Camera-type eye (tissue), 1 donor: ENCODE results near the gene FOXS1. TPM values are rescaled to one million over a fixed set of nuclear protein-coding genes. Genes with fewer than 3 reads are reported as not detected.

Experiments used
- total RNA-seq: library from RNA; depleted of rRNA; stranded (reverse); fragments of >200 nt; gene quantifications from one replicate; pipeline ENCODE4 v1.2.3, GENCODE V29; 2014

The FOXS1 gene
- total RNA-seq = 2.3 TPM

GRCh38 chr20:31845300-31845863 lies at the start of gene FOXS1:
FOXS1 (minus strand) TSS chr20:31845604; CDS start chr20:31845542, 62 bp downstream.

GRCh38 chr20:31869942-31870725 lies 24.7 kb upstream of the FOXS1 start, which contains the start of the genes DUSP15 and TTLL9:
DUSP15 (minus strand) TSS chr20:31870527; CDS start chr20:31870337, 190 bp downstream.
TTLL9 (plus strand) TSS chr20:31870634; CDS start chr20:31871127, 493 bp downstream.

GRCh38 chr20:31819083-31819784 lies 26.2 kb downstream of the FOXS1 start, which contains the start of gene MYLK2:
MYLK2 (plus strand) TSS chr20:31819356; CDS start chr20:31819581, 225 bp downstream.

Other genes starting within 250 kb of the FOXS1 start
- gene ID1, start 240.3 kb downstream of the FOXS1 start, total RNA-seq = 143 TPM
- gene COX4I2, start 207.7 kb downstream of the FOXS1 start, total RNA-seq = 3.2 TPM
- 133 TPM for gene BCL2L1, start 122.7 kb downstream of the FOXS1 start, total RNA-seq
- gene TPX2, start 106.3 kb downstream of the FOXS1 start, total RNA-seq = 20.2 TPM
- 2.5 TPM for gene MYLK2, start 26.2 kb downstream of the FOXS1 start, total RNA-seq
- 9.0 TPM for gene DUSP15, start 24.9 kb upstream of the FOXS1 start, total RNA-seq
- 1.4 TPM for gene TTLL9, start 25.0 kb upstream of the FOXS1 start, total RNA-seq
- gene PDRG1, start 106.4 kb upstream of the FOXS1 start, total RNA-seq = 9.5 TPM
- 8.2 TPM for gene XKR7, start 122.5 kb upstream of the FOXS1 start, total RNA-seq
- 4.8 TPM for gene CCM2L, start 164.8 kb upstream of the FOXS1 start, total RNA-seq
- gene HCK, start 206.6 kb upstream of the FOXS1 start, total RNA-seq = 4.9 TPM